SHP77 treated with DMSO at 0.1 percent for 48 hours (cell line): ENCODE data around the gene MID1.

Experiments
- DNase-seq: peaks from one replicate; lab custom pipeline; 2025; lab: John Stamatoyannopoulos, UW

The MID1 gene

GRCh38 chrX:10485326-10485725 lies 135.1 kb downstream of the MID1 start:
- no peak for DNase-seq

DNA sequence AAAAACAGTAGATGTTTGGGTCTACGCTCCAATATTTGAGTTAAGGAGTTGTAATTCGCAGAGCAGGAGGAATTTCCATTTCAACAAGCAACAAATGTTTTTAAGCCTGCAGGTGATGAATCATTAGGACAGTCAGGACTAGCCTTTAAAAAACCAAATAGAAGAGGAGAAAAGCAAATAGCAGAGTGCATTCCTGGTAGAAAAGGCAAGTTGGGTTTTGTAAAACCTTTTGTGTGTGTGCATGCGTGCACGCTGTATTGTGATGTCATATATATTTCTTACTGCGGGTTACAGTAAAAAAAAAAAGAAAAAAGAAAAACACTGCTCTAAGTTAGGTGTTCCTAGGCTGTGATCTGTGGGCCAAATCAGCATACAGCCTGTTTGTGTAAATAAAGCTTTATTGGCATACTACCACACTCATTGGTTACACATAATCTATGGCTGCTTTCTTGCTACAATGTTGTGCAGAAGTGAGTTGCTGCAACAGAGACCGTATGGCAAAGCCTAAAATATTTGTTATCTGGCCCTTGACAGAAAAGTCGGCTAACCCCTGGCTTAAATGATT lies 135.6 kb downstream of the MID1 start:
- no peak for DNase-seq

DNA sequence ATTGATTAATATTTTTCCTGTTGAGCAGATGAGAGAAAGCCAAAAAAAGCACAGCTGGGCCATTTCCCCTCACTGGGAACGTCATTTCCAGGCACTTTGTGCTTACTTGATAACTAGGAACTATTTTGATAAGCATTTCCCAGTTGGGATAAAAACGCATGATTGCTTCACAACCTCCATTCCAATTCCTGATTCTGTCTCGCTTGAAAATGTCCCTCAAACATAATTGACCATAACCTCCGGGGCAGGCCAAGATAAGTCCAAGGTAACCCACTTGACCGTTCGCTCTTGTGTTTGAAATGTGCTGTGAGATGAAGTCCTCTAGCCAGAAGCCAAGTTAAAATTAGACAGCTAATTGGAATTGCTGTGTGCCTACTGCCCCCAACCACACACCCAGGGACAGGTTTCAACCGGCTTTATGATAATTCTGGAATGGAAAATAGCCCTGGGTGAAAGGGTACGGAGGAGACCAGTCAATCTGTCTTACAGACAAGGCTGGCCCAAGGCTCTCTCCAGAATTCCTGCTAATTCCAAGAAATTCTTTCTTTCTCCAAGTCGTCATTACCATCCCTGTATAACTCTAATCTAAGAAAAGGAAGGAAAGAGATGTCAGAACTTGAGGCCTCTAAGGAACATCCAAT lies 137.1 kb downstream of the MID1 start:
- no peak for DNase-seq

GRCh38 chrX:10482708-10483107 lies 137.7 kb downstream of the MID1 start:
- no peak for DNase-seq

DNA sequence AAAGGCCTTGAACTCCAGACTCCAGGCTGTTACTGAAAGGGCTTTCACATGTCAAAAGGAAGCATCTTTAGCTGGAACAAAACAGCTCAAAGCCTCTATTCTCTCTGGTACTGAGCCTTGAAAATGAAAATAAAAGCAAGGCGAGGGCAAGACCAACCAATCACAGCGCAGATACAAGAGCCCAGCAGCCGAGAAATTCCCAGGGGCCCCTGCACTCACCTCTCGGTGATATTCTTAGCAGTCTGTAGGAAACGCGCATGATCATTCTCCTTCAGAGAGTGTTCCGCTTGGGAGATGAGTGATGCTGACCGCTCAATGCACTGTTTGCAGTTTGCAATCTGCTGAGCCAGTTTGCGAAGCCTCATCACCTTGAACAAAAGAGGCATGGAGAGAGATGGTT lies 138.1 kb downstream of the MID1 start:
- no peak for DNase-seq

GRCh38 chrX:10480861-10481260 lies 139.5 kb downstream of the MID1 start:
- DNase-seq: no peak

- no peak for DNase-seq
Measured at GRCh38 chrX:10479508-10479907, 140.9 kb downstream of the MID1 start.

GRCh38 chrX:10477525-10477924 lies 142.9 kb downstream of the MID1 start:
- DNase-seq: no peak

DNA sequence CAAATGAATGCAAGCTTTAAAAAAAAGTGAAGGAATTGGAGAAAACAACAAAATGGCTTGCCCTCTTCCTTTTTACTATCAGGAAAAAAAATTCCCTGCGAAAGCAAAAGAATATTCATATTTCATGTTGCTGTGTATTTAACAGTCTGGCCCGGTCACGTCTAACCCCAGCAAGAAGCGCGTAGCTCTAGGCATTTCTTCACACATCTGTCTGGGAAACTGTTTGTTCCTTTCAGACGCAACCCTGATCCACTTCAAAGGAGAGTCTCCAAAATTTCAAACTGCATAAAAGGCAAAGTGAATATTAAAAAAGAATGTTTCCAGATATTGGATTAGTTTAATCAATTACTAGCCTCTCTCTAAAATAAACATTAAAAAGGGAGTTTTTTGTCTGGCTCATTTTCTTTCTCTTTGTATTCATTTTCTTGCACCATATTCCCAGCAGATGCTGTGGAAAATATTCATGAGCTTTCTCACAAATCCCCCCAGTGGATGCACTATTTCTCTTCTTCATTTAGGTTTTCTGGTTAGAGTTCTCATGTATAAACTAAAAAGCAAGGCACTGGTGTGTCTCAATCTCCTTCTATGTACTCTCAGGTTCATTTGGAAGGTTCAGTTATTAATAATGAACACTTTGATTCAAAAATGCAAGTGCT lies 145.3 kb downstream of the MID1 start:
- no peak for DNase-seq

GRCh38 chrX:10474510-10474909 lies 145.9 kb downstream of the MID1 start:
- no peak for DNase-seq

DNA sequence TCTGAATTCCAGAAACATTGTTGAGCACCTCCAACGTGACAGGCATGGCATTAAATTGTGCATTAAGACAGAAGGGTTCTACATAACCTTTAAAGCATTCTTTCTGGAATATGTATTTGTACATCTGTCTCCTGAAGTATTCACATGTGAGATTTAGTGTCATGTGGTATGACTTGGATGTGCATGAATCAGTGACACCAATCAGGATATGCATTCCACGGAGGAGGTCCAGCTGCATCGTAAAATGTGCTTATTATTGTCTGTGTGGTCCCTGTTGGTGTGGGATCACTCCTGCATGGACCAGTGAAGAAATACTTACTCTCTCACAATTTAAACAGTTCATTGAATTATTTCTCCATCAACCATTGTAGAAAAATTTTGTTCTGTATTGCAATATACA lies 149.0 kb downstream of the MID1 start:
- DNase-seq: no peak

GRCh38 chrX:10470009-10470408 lies 150.4 kb downstream of the MID1 start:
- no peak for DNase-seq

DNA sequence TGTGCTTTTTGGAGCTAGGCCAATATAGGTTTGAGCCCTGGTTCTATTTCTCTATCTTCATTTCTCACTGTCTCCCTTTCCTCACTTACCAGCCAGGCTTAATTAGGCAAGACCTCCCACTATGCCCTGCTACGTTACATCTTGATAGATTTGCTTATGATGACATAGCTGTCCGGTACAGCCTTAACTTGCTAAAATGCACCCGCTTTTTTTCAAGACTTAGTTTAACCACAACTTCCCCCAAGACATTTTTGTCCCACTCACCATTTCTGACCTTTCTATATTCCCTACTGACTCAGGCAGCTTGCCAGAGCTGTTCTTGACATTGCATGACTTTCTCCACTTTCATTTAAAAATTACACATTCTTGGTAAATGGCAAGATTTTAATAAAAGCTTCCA lies 152.6 kb downstream of the MID1 start:
- no peak for DNase-seq

DNA sequence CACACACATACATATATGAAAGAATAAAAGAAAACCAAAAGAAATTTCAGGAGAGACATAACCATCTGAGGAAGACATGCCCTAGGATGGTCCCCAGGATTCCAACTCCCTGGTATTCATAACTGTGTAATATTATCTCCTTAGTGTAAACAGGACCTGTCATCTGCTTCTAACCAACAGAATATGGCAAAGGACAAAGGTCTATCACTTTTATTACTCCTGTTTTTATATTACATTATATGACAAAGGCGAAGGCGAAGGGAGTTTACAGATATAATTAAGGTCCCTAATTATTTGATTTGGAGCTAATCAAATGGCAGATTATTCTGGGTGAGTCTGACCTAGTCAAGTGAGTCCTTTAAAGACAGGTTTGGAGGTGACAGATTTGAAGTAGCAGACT lies 155.1 kb downstream of the MID1 start:
- no peak for DNase-seq

- no peak for DNase-seq
Measured at GRCh38 chrX:10457092-10457491, 163.3 kb downstream of the MID1 start.

GRCh38 chrX:10453945-10454344 lies 166.4 kb downstream of the MID1 start:
- DNase-seq: no peak

DNA sequence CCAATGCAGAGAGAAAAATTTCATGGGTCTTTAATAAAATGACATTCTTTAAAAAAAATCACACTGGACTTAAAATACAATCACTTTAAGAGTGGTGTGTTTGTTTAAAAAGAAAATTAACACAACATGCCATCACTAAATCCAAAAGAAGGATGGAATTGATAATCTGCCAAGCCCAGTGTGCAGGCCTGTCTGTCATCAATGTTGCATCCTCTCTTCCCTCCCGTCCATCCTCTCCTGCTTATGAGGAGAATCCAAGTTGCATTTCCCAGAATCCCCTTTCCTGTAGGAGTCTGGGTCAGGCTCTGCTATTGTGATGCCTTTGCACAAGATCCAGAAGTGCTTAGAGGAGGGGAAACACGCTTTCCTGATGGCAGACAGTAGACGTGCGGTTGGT lies 169.4 kb downstream of the MID1 start:
- no peak for DNase-seq

GRCh38 chrX:10450229-10450958 lies 170.0 kb downstream of the MID1 start:
- DNase-seq: no peak

GRCh38 chrX:10447564-10448214 lies 172.7 kb downstream of the MID1 start:
- no peak for DNase-seq

DNA sequence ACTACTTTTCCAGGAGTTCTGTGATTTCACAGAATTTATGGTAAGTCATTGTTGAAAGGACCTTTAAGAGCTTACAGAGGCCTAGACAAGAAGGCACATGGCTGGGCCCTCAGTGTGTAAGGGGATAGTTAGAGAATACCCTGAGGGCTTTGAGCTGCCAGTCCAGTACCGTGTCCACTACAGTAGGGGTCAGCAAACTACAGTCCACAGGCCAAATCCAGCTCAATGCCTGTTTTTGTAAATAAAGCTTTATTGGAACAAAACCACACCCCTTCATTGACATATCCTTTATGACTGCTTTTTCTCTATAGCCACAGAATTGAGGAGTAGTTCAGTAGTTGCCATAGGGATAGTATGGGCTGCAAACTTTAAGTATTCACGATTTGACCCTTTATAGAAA lies 176.2 kb downstream of the MID1 start:
- DNase-seq: no peak

GRCh38 chrX:10441464-10441863 lies 178.9 kb downstream of the MID1 start:
- no peak for DNase-seq

GRCh38 chrX:10433296-10433965 lies 187.0 kb downstream of the MID1 start:
- DNase-seq: no peak
